ENCODE results near the gene ADD2. TPM values are rescaled to one million over a fixed set of nuclear protein-coding genes. Genes with fewer than 3 reads are reported as not detected.

Gene ADD2
- total RNA-seq, 1 donor from 2014 or later = 1.4 TPM

DNA sequence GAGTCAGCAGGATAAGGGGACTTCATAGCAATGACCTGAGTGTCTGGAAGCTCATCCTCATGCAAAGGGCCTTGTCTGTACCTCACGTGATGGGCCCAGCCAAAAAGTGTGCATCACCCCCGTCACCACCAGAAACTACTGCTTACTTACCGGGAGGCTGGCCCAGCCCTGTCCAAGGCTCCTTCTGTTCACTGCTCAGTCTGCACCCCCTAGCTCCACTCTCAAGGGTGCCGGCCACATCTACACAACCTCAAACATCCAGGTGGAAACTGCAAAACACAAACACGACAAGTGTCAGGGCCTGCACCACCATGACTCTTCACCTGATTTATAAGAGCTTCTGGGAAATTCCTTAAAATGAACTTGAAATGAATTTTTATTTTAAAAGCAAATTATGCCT is 55.1 kb downstream of the ADD2 start:
- ATAC-seq = no peak
- Histone ChIP-seq H3K4me1 (no peaks in the 10 kb centered on the region), H3K27ac (no peak overlapping the region), H3K36me3 (no peaks in the 10 kb centered on the region), H3K27me3 (no peaks in the 10 kb centered on the region), H3K4me3 (no peak overlapping the region), H3K9me3 (no peaks in the 10 kb centered on the region)
- TF ChIP-seq CTCF (IDR thresholded peaks at IDR 0.05) = no peak
- no peak for DNase-seq
- intact Hi-C loops (cut with DNase I) = no loop called here

DNA sequence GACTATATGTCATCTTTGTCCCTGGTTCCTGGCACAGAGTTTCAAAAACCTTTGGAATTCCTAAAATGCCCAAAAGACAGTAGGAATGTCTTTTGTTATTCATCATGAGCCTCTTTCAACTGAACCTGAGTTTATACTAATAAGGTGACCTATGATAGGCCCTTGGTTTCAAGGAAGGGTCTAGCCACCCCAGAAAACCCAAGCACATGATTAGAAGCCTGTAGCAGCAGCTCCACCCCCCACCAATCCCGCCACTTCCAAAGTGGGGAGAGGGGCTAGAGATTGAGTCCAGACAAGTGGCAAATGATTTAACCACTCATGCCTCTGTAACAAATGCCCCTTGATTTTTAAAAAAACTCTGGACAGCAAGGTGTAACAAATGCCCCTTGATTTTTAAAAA is 56.8 kb downstream of the ADD2 start:
- H3K27ac ChIP-seq = no peak overlapping the region
- H3K4me3 ChIP-seq = no peak overlapping the region
- no peaks in the 10 kb centered on the region for H3K4me1 ChIP-seq
- DNase-seq (no peak), ATAC-seq (no peak)
- no peaks in the 10 kb centered on the region for H3K9me3 ChIP-seq
- no peaks in the 10 kb centered on the region for H3K36me3 ChIP-seq
- intact Hi-C loops (cut with DNase I) = no loop called here
- no peak for TF ChIP-seq CTCF (IDR thresholded peaks at IDR 0.05)
- H3K27me3 ChIP-seq = no peaks in the 10 kb centered on the region

GRCh38 chr2:70710038-70710690 is 57.8 kb downstream of the ADD2 start:
- Histone ChIP-seq H3K36me3 (no peaks in the 10 kb centered on the region), H3K9me3 (no peaks in the 10 kb centered on the region), H3K27ac (no peak overlapping the region), H3K4me1 (no peaks in the 10 kb centered on the region), H3K27me3 (no peaks in the 10 kb centered on the region), H3K4me3 (no peak overlapping the region)
- TF ChIP-seq CTCF (IDR thresholded peaks at IDR 0.05) = no peak
- ATAC-seq (no peak), DNase-seq (no peak)
- intact Hi-C loops (cut with DNase I) = no loop called here

DNA sequence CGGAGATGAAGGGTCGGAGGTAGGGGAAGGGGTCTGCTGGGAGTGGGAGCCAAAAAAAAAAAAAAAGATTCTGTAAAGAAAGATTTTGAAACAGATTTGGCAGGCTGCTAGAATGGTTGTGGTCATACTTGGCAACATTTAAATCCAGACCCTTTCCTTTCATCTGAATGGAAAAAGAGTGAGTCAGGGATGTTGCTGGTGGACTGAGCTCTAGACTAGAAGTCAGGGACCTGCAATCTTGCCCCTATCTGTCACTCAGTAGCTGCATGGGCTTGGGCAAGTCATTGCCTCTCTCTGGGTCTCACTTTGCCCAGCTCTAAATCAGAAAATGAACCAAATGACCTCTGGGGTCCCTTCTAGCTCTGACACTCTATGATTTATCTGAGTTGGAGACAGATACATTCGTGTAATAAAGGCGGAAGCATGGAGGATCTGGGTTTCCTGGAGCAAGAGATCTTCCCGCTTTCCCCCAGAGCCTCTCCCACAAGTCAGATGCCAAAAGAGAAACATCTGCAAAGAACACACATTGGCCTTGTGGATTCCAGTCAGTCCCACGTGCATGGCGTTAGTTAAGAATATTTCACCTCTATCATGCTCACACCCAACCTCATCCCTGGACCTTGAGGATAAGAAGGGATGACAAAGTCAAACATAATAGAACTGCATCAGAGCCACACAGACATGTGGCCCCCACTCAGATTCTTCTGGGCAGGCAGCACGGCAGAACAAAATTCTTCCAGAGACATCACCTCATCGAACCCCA is 58.5 kb downstream of the ADD2 start:
- no peak overlapping the region for H3K4me3 ChIP-seq
- no peak for TF ChIP-seq CTCF (IDR thresholded peaks at IDR 0.05)
- no peak overlapping the region for H3K27ac ChIP-seq
- no peaks in the 10 kb centered on the region for H3K9me3 ChIP-seq
- ATAC-seq (no peak), DNase-seq (no peak)
- H3K4me1 ChIP-seq = no peaks in the 10 kb centered on the region
- no peaks in the 10 kb centered on the region for H3K36me3 ChIP-seq
- intact Hi-C loops (cut with DNase I) = no loop called here
- H3K27me3 ChIP-seq = no peaks in the 10 kb centered on the region

DNA sequence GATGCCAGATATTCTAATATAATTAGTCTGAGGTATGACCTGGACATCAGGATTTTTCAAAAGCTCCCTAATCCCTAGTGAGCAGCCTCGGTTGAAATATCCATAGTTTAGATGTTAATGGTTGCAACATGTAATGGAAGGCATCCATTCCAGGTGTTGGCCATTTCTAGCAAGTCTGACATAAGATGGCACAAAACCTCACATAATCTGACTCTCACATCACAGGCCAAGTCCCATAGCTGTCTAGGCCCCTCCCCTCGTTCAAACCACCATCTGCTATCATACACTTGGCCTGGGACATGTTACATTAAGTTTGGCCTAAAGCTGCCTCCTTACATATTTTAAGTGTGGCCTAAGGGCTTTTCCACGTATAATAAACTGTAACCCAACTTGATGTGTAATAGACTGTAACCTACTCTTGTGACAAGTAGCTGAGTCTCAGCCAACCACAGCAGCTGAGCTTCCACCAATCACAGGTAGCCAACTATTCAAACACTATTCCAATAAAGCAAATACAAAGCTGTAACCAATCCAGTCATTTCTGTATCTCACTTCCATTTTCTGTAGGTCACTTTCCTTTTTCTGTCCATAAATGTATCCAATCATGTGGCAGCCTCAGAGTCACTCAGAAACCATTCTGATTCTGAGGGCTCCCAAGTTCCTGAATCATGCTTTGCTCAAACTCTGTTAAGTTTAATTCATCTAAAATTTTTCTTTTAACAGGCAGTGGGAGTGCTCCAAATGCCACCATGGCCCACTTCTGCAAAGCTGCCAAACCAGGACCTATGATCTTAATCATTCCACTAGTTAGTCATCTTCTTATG is 59.4 kb downstream of the ADD2 start:
- no peak for TF ChIP-seq CTCF (IDR thresholded peaks at IDR 0.05)
- DNase-seq (no peak), ATAC-seq (no peak)
- intact Hi-C loops (cut with DNase I) = no loop called here
- Histone ChIP-seq H3K27ac (no peak overlapping the region), H3K4me3 (no peak overlapping the region), H3K36me3 (no peaks in the 10 kb centered on the region), H3K4me1 (no peaks in the 10 kb centered on the region), H3K27me3 (no peaks in the 10 kb centered on the region), H3K9me3 (no peaks in the 10 kb centered on the region)
